HG03457 (cell line): ENCODE data around the gene OSGEP.
A peak's percentile ranks its signal among the peaks of the same experiment; 100 is the strongest.
"Not testable (repeated sequence)": the region's sequence is repeated elsewhere in the genome, so short reads cannot be mapped to it uniquely, and the experiment has no call there.

Experiments used
- ATAC-seq: cut with Tn5 transposase; IDR thresholded peaks from one replicate; pipeline ENCODE4 v1.9.1; 2021; ENCODE audit warnings: moderate number of reproducible peaks; ENCODE audit not compliant: unreplicated experiment

The OSGEP gene

GRCh38 chr14:20469890-20470602 is 15.4 kb upstream of the OSGEP start:
- ATAC-seq, result peak; percentile 18

GRCh38 chr14:20469242-20469889 is 14.8 kb upstream of the OSGEP start, which contains the start of gene PNP:
Gene PNP, plus strand, starts transcription at chr14:20469406. Its CDS starts 119 bp downstream, at chr14:20469525.
- ATAC-seq, result peak; percentile 87

- ATAC-seq, result no peak
Observed at GRCh38 chr14:20468764-20469241, 14.2 kb upstream of the OSGEP start.

- ATAC-seq, result peak; percentile 91
Observed at GRCh38 chr14:20461225-20462141, 6.9 kb upstream of the OSGEP start, which contains the start of gene PIP4P1. Gene PIP4P1, minus strand, starts transcription at chr14:20461434. Its CDS starts 109 bp downstream, at chr14:20461325.

GRCh38 chr14:20460458-20461224 is 6.0 kb upstream of the OSGEP start:
- ATAC-seq, result no peak

- no peak for ATAC-seq
Observed at GRCh38 chr14:20458031-20458789, 3.6 kb upstream of the OSGEP start.

GRCh38 chr14:20456971-20457370 is 2.4 kb upstream of the OSGEP start:
- ATAC-seq, result no peak

GRCh38 chr14:20455355-20456300 is 1.0 kb upstream of the OSGEP start:
- ATAC-seq, result peak; percentile 32

- not testable (repeated sequence) for ATAC-seq
Observed at GRCh38 chr14:20452831-20453230, 1.8 kb downstream of the OSGEP start.

GRCh38 chr14:20446889-20447288 is 7.7 kb downstream of the OSGEP start:
- ATAC-seq, result no peak

- not testable (repeated sequence) for ATAC-seq
Observed at GRCh38 chr14:20443650-20444049, 11.0 kb downstream of the OSGEP start.

- ATAC-seq, result no peak
Observed at GRCh38 chr14:20441461-20441860, 13.2 kb downstream of the OSGEP start.

- no peak for ATAC-seq
Observed at GRCh38 chr14:20440882-20441281, 13.7 kb downstream of the OSGEP start.

- no peak for ATAC-seq
Observed at GRCh38 chr14:20440465-20440864, 14.1 kb downstream of the OSGEP start.

GRCh38 chr14:20438664-20439063 is 15.9 kb downstream of the OSGEP start:
- ATAC-seq, result no peak

- ATAC-seq, result no peak
Observed at GRCh38 chr14:20436363-20436755, 18.3 kb downstream of the OSGEP start.

- ATAC-seq, result no peak
Observed at GRCh38 chr14:20435582-20436362, 18.8 kb downstream of the OSGEP start, which contains the start of gene KLHL33. Gene KLHL33, minus strand, starts transcription at chr14:20436166. Its CDS starts 355 bp downstream, at chr14:20435811.
